ENCODE measurements around the gene SNX12.
"Not testable (repeated sequence)": the region's sequence is repeated elsewhere in the genome, so short reads cannot be mapped to it uniquely, and the experiment has no call there.

SNX12 gene

DNA sequence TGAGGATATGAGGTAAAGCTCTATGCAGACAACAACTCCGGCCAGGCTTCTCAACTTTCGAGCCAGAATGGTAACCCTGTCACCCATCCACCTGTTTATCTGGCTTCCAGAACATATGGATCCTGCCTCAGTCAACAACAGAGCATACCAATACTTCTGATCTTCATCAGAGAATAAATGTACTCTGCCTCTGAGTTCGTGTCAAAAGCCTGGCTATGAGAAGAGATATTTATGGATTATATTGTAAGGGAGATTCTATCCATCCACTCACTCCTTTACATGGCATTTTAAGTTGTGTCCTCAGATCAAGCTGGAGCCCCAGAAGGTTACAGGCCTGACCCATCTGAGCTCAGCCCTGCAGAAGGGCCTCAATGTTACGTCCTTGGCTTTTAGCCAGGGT, 17.8 kb upstream of the SNX12 start:
- DNase-seq = no peak

DNA sequence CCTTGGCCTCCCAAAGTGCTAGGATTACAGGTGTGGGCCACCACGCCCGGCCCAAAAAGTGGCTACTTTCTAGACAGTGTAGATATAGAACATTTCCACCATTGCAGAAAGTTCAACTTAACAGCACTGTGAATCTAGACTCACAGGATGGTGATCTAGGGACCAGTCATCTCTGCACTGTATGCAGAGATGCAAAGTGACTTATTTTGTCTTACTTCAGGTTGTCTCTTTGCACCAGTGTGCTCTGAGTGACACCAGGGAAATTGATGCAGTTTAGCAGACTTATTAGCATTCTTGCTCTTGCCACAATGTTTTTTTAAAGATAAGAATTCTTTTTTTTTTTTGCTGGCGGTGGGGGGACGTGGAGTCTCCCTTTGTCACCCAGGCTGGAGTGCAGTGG, 14.7 kb upstream of the SNX12 start:
- no peak for DNase-seq

GRCh38 chrX:71082124-71082647, 14.1 kb upstream of the SNX12 start:
- no peak for DNase-seq

GRCh38 chrX:71081330-71082123, 13.4 kb upstream of the SNX12 start:
- DNase-seq = no peak

DNA sequence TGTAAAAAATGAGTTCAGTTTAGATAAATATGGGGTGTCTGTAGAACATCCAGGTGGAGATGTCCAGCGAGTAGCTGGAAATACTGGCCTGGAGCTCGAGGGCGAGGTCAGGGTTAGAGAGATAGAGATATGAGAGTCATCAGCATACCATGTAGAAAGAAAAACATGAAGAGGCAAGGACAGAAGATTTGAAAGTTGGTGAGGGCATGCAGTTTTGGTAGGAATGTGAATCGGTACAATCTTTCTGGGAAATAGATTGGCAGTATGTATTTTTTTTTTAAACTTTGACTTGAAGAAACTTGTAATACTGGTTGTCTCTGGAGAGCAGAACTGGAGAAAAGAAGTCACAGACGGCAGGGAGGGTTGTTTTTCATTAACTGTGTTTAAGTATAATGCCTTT, 2.4 kb upstream of the SNX12 start:
- no peak for DNase-seq

DNA sequence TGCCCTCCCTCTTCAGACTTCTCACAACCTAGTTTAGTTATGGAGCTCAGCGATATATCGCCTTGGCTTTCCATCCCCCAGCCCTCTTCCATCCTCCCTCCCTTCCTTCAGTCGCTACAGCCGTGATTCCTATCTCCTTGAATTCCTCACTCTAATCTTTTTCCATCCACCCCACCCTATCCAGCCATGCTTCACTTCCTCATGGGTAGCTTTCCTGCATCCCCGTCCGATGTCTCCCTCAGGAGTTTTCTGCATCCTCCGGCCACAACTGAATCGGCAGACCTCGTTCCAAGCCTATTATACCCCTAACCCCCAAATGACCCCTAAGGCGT, 456 bp downstream of the SNX12 start:
- no peak for DNase-seq

DNA sequence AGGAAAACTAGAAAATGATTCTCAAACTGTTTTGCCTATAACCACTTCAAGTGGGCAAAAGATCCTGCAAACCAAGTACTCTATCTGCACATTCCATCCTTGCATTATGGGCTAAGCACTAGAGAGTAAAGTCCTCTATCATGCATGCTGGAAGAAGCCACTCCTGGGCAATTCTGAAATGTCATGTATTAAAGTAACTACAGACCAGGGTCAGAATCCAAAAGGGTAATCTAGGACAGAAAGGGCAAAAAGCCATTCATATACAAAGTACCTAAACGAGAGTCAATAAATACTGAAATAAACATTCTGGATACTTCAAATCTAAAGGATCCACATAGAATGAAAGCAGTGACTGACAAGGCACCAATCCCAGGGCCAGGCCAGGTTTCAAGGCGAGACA, 1.0 kb downstream of the SNX12 start:
- no peak for DNase-seq

DNA sequence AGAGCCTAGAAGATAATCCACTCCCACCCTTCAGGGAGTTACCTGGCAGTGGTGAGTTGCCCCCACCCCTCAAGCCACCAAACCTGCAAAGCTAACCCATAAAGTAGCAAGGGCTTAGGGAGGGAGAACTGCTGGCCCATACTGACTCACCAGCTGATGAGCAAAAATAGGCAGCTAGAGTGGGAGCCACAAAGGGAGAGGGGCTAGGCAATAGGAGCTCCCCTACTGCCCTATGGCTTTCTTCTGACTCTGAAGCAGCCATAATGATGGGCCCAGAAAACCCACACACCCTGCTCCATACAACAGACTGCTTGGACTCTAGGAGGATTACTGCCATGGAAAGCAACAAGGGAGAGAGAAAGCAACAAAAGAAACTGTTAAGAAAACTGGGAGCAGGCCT, 8.0 kb downstream of the SNX12 start:
- DNase-seq = no peak

GRCh38 chrX:71057848-71058530, 10.1 kb downstream of the SNX12 start:
- no peak for DNase-seq

GRCh38 chrX:71056867-71057266, 11.3 kb downstream of the SNX12 start:
- DNase-seq = no peak

DNA sequence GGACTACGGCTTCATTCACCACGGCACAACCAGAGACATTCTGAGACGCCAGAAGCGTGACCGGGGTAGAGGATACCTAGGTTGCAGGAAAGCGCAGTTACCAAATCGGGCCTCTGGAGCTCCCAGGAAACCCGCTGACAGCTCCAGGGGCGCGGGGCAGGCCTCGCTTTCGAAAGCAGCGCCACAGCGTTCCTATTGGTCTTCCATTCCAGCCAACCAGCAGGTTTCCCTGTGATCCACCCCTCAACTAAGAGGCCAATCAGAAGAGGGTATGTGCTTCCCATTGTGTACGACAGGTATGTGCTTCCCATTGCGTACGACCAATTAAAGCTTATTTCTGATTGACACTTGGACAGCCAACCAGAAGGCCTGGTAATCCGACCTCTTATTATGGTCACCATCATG, 14.9 kb downstream of the SNX12 start:
- no peak for DNase-seq

DNA sequence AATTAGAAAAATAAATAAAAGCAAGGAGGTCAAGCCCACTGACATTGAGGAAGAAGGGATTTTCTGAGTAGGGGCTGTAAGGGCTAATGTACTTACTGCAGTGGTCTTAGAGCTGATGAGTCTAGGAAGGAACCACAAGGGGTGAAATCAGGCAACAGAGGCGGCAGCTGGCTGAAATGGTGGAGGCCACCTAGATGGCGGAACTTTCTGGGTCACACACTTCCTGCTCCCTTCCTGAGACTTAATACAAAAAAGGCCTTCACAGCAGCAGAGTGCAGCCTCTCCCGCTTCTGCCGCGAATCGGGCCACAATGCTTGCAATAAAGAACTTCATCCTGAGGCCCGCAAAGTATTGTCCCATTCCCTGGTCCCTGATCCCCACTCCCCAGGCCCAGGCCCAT, 15.4 kb downstream of the SNX12 start:
- DNase-seq = no peak

- not testable (repeated sequence) for DNase-seq
These were observed 20.2 kb downstream of the SNX12 start for GRCh38 chrX:71047891-71048290.

DNA sequence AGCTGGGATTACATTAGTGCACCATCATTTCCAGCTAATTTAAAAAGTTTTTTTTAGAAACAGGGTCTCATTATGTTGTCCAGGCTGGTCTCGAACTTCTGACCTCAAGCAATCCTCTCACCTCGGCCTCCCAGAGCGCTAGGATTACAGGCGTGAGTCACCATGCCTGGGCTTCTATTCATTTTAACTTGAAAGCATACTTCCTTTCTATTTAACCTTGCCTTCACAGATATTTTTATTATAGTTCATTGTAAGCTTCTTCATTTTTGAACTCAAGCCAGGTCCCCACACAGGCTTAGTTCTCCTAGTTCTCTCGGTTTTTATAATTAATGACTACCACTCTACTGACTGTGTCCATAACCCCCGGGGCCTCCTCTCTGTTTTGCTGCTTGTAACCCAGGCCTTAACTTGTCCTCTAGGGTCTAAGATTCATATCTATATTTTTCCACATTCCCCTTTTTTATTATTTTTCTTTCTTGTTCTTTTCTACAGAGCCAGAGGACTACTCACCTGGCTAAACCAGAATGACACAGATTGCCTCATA, 50.7 kb downstream of the SNX12 start:
- DNase-seq = no peak
